ENCODE data around the gene PTPRK.

The PTPRK gene

DNA sequence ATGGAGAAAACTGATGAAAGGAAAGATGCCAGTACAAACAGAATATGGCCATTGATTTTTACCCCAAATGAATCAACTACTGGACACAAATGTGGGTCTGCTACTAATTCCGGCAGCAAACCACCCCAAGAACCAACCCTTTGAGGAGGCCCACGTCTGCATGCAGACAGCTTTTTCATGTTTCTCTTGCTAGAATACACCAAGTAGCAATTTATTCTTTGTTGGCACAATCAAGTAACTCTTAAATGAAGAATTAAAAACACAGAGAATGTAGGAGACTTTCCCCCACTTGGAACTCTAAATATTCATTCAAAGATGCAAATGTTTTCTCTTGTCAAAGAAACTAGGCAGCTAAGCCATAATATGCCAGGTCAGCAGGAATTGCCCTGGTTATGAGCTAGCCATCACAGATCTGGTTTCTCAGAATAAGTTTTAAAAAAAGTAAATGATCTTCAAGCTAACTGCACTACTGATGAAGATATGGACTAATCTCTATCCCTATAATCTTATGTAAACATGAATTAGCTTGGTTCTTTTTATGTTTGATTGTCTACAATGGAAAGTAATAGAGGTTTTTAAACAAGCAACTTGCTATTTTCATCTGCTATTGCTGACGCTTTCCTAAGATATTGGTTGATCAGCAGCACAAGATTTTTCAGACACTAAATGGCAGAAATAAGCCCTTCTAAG lies 456.4 kb downstream of the PTPRK start:
- Histone ChIP-seq H3K9me3 (ENCODE audit: insufficient read depth, low read depth, low read length) (no peaks in the 10 kb centered on the region), H3K14ac (ENCODE audit: low read length) (no peak overlapping the region), H2BK12ac (ENCODE audit: low read length) (no peak overlapping the region), H3K4me2 (ENCODE audit: low read length) (no peak overlapping the region), H2AFZ (ENCODE audit: insufficient read depth, low read length, poor library complexity) (no peak overlapping the region), H2BK120ac (ENCODE audit: insufficient read depth, low read length, poor library complexity) (no peak overlapping the region), H2AK5ac (ENCODE audit: low read length) (no peak overlapping the region), H3K27me3 (ENCODE audit: insufficient read depth, low read length) (no peaks in the 10 kb centered on the region), H4K8ac (ENCODE audit: low read depth, low read length) (no peak overlapping the region), H3K79me1 (ENCODE audit: low read length) (no peaks in the 10 kb centered on the region), H3K36me3 (ENCODE audit: control insufficient read depth in 1 of 2, insufficient read depth in 2 of 2, low read length in 2 of 2) (no peaks in the 10 kb centered on the region), H3K9ac (ENCODE audit: low read length) (no peak overlapping the region), H3K79me2 (ENCODE audit: control insufficient read depth, insufficient read depth, low read length, poor library complexity) (no peaks in the 10 kb centered on the region), H4K12ac (ENCODE audit: low read depth, low read length) (no peak overlapping the region), H3K4ac (ENCODE audit: low read depth, low read length) (no peak overlapping the region), H3K4me1 (ENCODE audit: control insufficient read depth in 1 of 2, insufficient read depth in 2 of 2, low read length in 2 of 2) (peaks cover 0 to 4% of the 10 kb centered on the region in 2 experiments), H2BK5ac (ENCODE audit: low read depth, low read length, poor library complexity) (no peak overlapping the region), H3K4me3 (ENCODE audit: low read depth, low read length) (no peak overlapping the region), H4K91ac (ENCODE audit: low read depth, low read length) (no peak overlapping the region), H3K27ac (ENCODE audit: low read depth, low read length) (no peak overlapping the region), H3K23ac (ENCODE audit: low read length) (no peak overlapping the region), H3K18ac (ENCODE audit: low read length) (no peak overlapping the region)
- WGBS (ENCODE audit: extremely low coverage, insufficient coverage, insufficient read length), result no CpG with 5 or more reads among the region's 3 CpGs
- no peak for DNase-seq

DNA sequence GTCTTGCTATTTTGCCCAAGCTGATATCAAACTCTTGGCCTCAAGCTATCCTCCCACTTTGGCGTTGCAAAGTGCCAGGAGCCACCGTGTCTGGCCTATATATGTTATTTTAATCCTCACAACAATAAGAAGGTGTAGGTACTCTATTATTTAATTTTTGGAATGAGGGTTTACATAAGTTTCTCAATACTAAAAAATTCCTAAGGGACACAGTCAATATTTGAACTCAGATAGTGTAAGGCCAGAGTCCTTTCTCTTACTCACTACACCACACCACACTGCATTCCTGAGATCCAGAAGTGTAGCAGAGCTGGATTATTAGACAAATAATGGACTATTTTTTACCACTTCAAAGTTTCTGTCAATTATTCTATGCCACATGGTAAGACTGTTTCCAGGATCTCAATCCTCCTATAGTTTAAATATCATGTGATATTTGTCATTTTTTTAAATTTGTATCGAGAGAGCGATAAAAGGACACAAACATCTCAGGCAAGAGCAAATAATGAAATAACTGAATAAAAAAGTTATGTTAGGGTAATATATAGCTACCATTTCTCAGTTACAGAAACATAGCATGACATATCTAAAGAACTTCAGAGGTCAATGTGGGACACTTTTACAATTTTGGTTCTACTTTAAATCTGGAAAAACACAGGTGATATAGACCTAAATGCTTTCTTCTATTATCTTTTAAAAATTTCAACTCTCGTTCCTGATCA lies 457.4 kb downstream of the PTPRK start:
- H3K27ac ChIP-seq (ENCODE audit: low read depth, low read length), result no peak overlapping the region
- no peaks in the 10 kb centered on the region for H3K36me3 ChIP-seq (ENCODE audit: control insufficient read depth in 1 of 2, insufficient read depth in 2 of 2, low read length in 2 of 2)
- no peak overlapping the region for H4K91ac ChIP-seq (ENCODE audit: low read depth, low read length)
- no peak overlapping the region for H4K12ac ChIP-seq (ENCODE audit: low read depth, low read length)
- no peak overlapping the region for H3K23ac ChIP-seq (ENCODE audit: low read length)
- no peak overlapping the region for H3K4me3 ChIP-seq (ENCODE audit: low read depth, low read length)
- H3K9me3 ChIP-seq (ENCODE audit: insufficient read depth, low read depth, low read length), result no peaks in the 10 kb centered on the region
- no peak for DNase-seq
- H4K8ac ChIP-seq (ENCODE audit: low read depth, low read length), result no peak overlapping the region
- H3K27me3 ChIP-seq (ENCODE audit: insufficient read depth, low read length), result no peaks in the 10 kb centered on the region
- no peak overlapping the region for H2BK120ac ChIP-seq (ENCODE audit: insufficient read depth, low read length, poor library complexity)
- no CpG with 5 or more reads among the region's 5 CpGs for WGBS (ENCODE audit: extremely low coverage, insufficient coverage, insufficient read length)
- no peak overlapping the region for H3K4ac ChIP-seq (ENCODE audit: low read depth, low read length)
- no peak overlapping the region for H3K18ac ChIP-seq (ENCODE audit: low read length)
- no peak overlapping the region for H2AFZ ChIP-seq (ENCODE audit: insufficient read depth, low read length, poor library complexity)
- no peaks in the 10 kb centered on the region for H3K79me1 ChIP-seq (ENCODE audit: low read length)
- peaks cover 0 to 3% of the 10 kb centered on the region in 2 experiments for H3K4me1 ChIP-seq (ENCODE audit: control insufficient read depth in 1 of 2, insufficient read depth in 2 of 2, low read length in 2 of 2)
- H2BK5ac ChIP-seq (ENCODE audit: low read depth, low read length, poor library complexity), result no peak overlapping the region
- no peak overlapping the region for H2AK5ac ChIP-seq (ENCODE audit: low read length)
- H3K79me2 ChIP-seq (ENCODE audit: control insufficient read depth, insufficient read depth, low read length, poor library complexity), result no peaks in the 10 kb centered on the region
- no peak overlapping the region for H3K14ac ChIP-seq (ENCODE audit: low read length)
- H2BK12ac ChIP-seq (ENCODE audit: low read length), result no peak overlapping the region
- H3K9ac ChIP-seq (ENCODE audit: low read length), result no peak overlapping the region
- no peak overlapping the region for H3K4me2 ChIP-seq (ENCODE audit: low read length)

DNA sequence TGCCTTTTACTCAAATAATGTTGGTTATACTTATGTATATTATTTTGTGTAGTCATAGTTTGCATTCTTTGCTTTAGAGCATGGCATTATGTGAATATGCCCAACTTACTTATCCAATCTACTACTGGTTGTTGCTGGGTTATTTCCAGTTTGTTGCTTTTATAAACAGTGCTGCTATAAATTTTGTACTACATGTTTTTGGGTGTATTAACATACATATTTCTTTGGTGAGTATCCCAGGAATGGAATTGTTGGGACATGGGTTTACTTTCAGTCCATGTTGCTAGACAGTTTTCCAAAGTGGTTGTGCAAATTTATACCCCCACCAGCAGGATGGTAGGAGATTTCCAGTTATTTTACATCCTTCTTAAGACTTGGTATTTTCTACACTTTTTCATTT lies 462.5 kb downstream of the PTPRK start:
- Histone ChIP-seq H3K79me1 (ENCODE audit: low read length) (no peaks in the 10 kb centered on the region), H3K9ac (ENCODE audit: low read length) (no peak overlapping the region), H2BK12ac (ENCODE audit: low read length) (no peak overlapping the region), H3K18ac (ENCODE audit: low read length) (no peak overlapping the region), H2AK5ac (ENCODE audit: low read length) (no peak overlapping the region), H3K36me3 (ENCODE audit: control insufficient read depth in 1 of 2, insufficient read depth in 2 of 2, low read length in 2 of 2) (no peaks in the 10 kb centered on the region), H3K9me3 (ENCODE audit: insufficient read depth, low read depth, low read length) (no peaks in the 10 kb centered on the region), H2BK120ac (ENCODE audit: insufficient read depth, low read length, poor library complexity) (no peak overlapping the region), H3K4me1 (ENCODE audit: control insufficient read depth in 1 of 2, insufficient read depth in 2 of 2, low read length in 2 of 2) (no peaks in the 10 kb centered on the region), H3K23ac (ENCODE audit: low read length) (no peak overlapping the region), H2BK5ac (ENCODE audit: low read depth, low read length, poor library complexity) (no peak overlapping the region), H3K27me3 (ENCODE audit: insufficient read depth, low read length) (no peaks in the 10 kb centered on the region), H3K4me2 (ENCODE audit: low read length) (no peak overlapping the region), H4K91ac (ENCODE audit: low read depth, low read length) (no peak overlapping the region), H3K14ac (ENCODE audit: low read length) (no peak overlapping the region), H3K4ac (ENCODE audit: low read depth, low read length) (no peak overlapping the region), H3K79me2 (ENCODE audit: control insufficient read depth, insufficient read depth, low read length, poor library complexity) (no peaks in the 10 kb centered on the region), H4K12ac (ENCODE audit: low read depth, low read length) (no peak overlapping the region), H2AFZ (ENCODE audit: insufficient read depth, low read length, poor library complexity) (no peak overlapping the region), H3K4me3 (ENCODE audit: low read depth, low read length) (no peak overlapping the region), H3K27ac (ENCODE audit: low read depth, low read length) (no peak overlapping the region), H4K8ac (ENCODE audit: low read depth, low read length) (no peak overlapping the region)
- DNase-seq, result no peak

DNA sequence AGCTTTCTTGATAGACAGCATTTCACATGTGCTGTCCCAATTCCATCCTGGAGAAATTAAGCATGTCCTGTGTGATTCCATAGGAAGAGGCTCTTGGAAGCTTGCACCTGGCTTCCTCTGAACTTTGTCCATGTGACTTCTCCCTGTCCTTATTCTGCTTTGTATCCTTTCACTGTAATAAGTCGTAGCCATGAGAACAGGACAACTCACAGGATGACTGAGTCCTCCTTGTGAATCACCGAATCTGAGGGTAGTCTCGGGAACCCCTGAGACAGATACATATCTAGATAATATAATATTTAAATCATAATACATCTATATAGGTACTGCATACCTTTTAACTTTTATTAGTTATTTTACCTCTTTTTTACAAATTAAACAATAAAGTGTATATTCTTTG lies 462.9 kb downstream of the PTPRK start:
- no peak overlapping the region for H2AFZ ChIP-seq (ENCODE audit: insufficient read depth, low read length, poor library complexity)
- H3K9ac ChIP-seq (ENCODE audit: low read length), result no peak overlapping the region
- H3K27me3 ChIP-seq (ENCODE audit: insufficient read depth, low read length), result no peaks in the 10 kb centered on the region
- no peaks in the 10 kb centered on the region for H3K9me3 ChIP-seq (ENCODE audit: insufficient read depth, low read depth, low read length)
- no peak overlapping the region for H2AK5ac ChIP-seq (ENCODE audit: low read length)
- H4K12ac ChIP-seq (ENCODE audit: low read depth, low read length), result no peak overlapping the region
- H3K4me1 ChIP-seq (ENCODE audit: control insufficient read depth in 1 of 2, insufficient read depth in 2 of 2, low read length in 2 of 2), result no peaks in the 10 kb centered on the region
- H3K18ac ChIP-seq (ENCODE audit: low read length), result no peak overlapping the region
- no CpG with 5 or more reads among the region's 3 CpGs for WGBS (ENCODE audit: extremely low coverage, insufficient coverage, insufficient read length)
- no peak overlapping the region for H4K8ac ChIP-seq (ENCODE audit: low read depth, low read length)
- H3K27ac ChIP-seq (ENCODE audit: low read depth, low read length), result no peak overlapping the region
- no peak overlapping the region for H3K23ac ChIP-seq (ENCODE audit: low read length)
- H3K4me2 ChIP-seq (ENCODE audit: low read length), result no peak overlapping the region
- no peak overlapping the region for H3K14ac ChIP-seq (ENCODE audit: low read length)
- no peak overlapping the region for H2BK12ac ChIP-seq (ENCODE audit: low read length)
- H2BK120ac ChIP-seq (ENCODE audit: insufficient read depth, low read length, poor library complexity), result no peak overlapping the region
- no peak overlapping the region for H4K91ac ChIP-seq (ENCODE audit: low read depth, low read length)
- H3K4ac ChIP-seq (ENCODE audit: low read depth, low read length), result no peak overlapping the region
- DNase-seq, result no peak
- H3K36me3 ChIP-seq (ENCODE audit: control insufficient read depth in 1 of 2, insufficient read depth in 2 of 2, low read length in 2 of 2), result no peaks in the 10 kb centered on the region
- no peak overlapping the region for H2BK5ac ChIP-seq (ENCODE audit: low read depth, low read length, poor library complexity)
- H3K4me3 ChIP-seq (ENCODE audit: low read depth, low read length), result no peak overlapping the region
- no peaks in the 10 kb centered on the region for H3K79me2 ChIP-seq (ENCODE audit: control insufficient read depth, insufficient read depth, low read length, poor library complexity)
- H3K79me1 ChIP-seq (ENCODE audit: low read length), result no peaks in the 10 kb centered on the region
